DMS53 (cell line): ENCODE measurements around the gene INSIG1.

Experiments
- DNase-seq: peaks from one replicate; lab custom pipeline; 2025; lab: John Stamatoyannopoulos, UW

The INSIG1 gene

DNA sequence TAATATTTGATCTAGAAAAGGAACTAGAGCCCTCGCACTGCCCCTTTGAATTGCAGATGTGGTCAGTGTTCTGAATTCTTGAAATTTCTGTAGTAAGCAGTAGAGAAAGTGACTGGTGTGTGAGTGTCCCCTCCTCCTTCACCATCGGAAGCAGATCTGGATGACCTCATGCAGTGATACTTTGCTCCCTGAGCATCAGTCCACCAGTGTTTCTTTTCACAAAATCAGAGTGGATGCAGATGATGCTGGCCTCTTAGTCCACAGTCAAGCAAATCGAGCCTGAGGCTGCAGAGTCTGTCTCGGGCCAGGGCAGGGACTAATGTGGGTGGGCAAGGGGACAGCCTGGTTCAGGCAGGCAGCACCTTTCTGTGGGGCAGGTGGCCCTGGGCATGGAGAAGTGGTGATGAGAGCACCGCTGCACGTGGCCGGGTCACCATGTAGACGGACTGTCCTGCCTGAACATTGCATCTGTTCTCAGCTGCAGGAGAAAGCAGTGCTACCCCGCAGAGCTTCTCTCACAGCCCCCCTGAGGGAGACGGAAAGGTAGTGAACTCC is 5.4 kb downstream of the INSIG1 start:
- DNase-seq: no peak

DNA sequence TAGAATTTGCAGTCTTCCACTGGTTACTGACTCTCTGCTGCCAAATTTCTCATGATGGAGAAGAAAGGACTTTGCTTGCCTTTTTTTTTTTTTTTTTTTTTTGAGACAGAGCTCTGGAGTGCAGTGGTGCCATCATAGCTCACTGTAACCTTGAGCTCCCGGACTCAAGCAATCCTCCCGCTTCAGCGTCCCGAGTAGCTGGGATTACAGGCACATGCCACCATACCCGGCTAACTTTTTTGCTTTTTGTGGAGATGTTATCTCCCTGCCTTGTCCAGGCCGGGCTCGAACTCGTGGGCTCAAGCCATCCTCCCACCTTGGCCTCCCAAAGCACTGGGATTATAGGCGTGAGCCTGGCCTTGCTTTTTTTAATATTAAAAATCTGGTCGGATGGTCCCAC is 6.2 kb downstream of the INSIG1 start:
- no peak for DNase-seq

DNA sequence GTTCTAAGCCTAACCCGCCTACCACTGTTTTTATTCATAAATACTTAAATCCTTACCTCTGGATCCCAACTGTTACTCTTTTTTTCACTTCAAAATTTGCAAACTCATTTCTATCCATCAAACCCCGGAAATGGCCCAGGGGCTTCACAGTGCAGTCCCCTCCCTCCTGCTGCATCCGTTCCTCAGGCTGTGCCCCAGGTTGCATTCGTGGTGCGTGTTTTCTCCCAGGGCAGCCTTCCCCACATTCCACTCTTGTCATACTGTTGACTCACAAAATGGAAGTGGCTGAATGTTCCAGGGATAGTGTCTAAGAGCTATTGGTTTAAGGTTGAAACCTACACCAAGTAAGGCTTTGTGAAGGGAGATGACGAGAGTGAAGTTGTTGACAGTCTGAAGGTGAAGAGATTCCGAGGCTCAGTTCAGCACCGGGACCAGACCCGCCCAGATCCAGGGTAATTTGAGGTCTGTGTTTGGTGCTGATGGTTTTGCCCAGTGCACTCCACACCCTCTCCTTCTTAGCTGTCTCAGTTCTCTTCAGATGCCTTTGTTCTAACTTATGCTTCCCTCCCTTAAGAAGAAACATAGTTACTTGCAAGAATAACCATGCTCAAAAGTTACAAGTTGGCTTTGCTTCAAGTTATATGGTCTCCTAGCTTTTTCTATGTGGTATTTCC is 7.7 kb downstream of the INSIG1 start:
- DNase-seq: no peak

DNA sequence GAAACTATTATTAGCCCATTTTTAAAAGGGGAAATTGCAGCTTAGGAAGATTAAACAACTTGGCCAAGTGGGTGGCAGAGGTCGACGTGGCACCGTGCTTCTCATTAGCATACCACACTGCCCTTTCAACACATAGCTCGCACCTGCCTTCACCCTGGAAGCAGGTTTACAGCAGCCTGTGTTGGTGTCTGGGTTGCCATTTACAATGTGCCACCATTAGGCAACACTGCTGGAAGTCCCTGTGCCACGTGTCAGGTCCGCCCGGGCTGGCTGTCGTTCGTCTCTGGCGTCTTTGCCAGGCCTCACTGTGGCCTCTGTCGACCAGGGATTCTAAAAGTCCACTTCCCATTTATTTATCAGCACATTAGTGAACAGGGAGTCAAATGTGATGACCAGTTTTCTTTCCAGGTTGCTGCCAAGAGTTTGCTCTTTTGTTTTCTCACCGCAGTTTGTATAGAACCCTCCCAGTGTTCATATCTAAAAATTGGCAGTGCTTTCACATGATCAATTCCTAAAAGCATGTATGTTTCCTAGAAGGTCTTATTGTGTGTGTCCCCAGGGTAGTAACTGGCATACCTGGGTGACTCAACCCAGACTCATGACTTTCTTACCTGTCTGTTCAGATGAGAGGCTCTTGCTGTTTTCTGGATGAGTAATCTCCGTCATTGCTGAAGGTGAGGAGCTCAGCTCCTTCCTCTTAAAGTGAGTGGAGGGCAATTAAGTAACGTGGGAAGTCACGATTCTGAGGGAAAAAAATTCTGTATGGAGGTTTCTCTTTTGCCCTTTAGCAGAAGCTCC is 9.2 kb downstream of the INSIG1 start:
- DNase-seq: no peak

GRCh38 chr7:155308330-155309020 is 10.8 kb downstream of the INSIG1 start:
- no peak for DNase-seq

GRCh38 chr7:155309021-155309338 is 11.3 kb downstream of the INSIG1 start:
- DNase-seq: no peak

- no peak for DNase-seq
Measured at GRCh38 chr7:155310425-155311114, 12.9 kb downstream of the INSIG1 start.

DNA sequence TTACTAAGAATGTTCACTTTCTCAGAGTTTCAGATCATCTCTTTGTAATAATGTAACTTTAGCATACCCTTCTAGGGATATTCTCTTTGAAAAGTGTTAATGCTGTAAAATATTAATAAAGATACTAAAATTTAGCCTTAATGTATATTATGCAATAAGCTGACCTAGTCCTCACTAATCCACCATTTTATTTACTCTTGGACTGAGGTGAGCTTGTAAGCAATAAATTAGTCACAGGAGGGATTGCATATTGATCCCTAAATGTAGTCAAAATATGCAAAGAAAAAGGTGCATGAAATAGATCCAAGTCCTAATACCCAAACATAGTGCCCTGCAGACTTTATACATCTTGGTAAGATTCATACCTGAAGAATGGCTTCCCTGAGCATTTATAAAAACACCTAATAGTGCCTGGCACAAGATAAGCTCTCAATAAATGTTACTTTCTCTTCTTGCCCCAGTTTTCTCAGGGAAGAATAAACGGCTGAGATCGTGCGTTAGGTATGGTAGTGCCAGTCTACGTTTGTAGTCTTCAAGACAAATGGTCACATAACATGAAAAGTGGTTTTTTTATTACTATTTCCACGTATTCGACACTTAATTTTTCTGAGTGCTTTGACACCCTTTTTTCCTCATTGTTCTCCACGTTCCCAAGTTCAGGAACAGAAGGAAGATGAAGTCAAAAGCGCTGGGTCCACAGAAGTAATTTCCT is 14.3 kb downstream of the INSIG1 start:
- no peak for DNase-seq

DNA sequence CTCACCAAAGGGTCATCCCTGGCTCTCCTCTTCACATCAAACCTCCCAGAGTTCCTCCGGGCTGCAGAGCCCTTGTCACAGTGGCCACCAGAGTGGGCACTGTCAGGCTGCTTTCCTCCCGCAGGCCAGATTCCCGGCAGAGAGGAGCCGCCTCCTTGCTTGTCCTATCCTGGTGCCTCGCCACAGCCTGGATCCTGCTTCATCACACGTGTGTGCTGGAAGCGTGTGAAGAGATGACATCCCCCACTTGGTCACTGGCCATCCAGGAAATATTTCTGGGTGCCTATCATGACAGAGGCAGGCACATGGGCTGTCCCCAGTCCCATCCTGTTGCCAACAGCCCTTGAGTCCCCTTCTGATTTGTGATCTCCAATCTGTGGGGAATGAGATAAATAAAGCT is 15.0 kb downstream of the INSIG1 start:
- DNase-seq: no peak

DNA sequence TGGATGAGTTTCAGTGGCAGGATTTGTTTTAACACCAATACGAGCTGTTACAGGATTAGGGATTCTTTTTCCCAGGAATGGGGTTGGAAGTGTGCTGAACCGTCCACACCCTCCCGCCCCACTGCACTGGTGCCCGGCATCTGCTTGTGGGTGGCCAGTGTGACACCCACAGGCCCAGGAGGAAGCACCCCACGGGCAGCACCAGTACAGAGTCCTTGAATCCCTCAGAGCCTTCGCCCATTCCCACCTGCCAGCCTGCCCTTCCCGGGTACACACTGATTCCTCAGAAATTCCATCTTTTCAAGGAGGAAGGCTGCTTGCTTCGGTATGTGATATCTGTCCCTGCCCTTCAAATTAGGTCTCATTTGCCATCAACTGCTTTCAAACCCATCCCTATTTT is 15.4 kb downstream of the INSIG1 start:
- DNase-seq: no peak

- no peak for DNase-seq
Measured at GRCh38 chr7:155315977-155316376, 18.3 kb downstream of the INSIG1 start.

DNA sequence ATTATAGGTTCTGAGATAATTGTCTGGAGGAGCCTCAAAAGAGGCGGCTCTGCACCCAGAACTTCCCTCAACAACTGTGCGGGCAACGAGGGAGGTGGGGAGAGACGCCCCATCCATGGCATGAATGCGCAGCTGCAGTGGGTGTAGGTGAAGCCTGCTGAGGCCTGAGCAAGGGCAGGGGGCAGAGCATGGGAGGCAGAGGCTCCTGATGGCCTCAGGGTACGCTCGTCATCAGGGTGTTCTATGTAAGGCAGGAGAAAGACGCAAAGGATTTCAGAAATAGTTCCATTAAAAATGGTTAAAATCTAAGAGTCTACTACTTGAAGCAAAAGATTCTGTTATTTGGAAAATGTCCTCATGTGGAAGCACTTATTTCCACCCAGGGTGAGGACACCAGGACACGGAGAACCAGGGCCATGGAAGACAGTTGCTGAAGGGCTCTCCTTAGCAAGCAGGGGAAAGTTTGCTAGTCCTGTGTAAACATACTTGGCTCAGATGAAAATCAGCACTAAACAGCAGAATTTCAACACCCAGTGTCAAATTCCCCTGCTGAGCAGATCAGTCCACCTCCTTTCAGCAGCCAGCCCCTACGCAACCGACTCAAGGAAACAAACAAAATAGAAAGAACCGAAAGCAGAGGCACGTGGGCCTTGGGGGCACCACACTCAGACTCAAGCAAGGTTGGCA is 18.9 kb downstream of the INSIG1 start:
- no peak for DNase-seq

DNA sequence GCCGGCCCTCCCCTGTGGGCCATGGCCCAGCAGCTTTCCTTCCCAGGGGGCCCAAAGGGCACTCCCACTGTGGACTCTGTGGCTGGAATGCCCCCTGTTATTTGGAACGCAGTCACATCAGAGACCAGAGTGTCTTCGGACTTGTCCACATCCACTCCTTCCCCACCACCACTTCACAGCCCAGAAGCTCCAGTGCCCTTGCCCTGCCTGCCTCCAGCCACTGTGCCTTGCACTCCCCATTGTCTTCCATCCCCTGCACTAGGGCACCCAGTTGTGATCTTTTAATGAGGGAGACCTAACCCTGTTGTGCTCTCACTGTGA is 19.4 kb downstream of the INSIG1 start:
- DNase-seq: no peak

DNA sequence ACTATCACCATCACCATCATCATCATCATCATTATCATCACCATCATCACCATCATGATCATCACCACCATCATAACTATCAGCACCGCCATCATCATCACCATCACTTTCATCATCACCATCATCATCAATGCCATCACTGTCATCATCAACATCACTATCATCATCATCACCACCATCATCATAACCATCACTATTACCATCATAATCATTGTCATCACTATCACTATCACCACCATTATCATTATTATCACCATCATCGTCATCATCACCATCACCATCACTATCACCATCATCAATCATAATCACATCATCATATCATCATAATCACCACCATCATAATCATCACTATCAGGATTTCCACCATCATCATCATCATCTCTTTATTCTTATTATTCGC is 20.6 kb downstream of the INSIG1 start:
- DNase-seq: no peak

- DNase-seq: peak; percentile 22
Measured at GRCh38 chr7:155322530-155322929, 24.9 kb downstream of the INSIG1 start.

GRCh38 chr7:155323001-155323638 is 25.4 kb downstream of the INSIG1 start:
- no peak for DNase-seq

- no peak for DNase-seq
Measured at GRCh38 chr7:155324012-155324917, 26.6 kb downstream of the INSIG1 start.

DNA sequence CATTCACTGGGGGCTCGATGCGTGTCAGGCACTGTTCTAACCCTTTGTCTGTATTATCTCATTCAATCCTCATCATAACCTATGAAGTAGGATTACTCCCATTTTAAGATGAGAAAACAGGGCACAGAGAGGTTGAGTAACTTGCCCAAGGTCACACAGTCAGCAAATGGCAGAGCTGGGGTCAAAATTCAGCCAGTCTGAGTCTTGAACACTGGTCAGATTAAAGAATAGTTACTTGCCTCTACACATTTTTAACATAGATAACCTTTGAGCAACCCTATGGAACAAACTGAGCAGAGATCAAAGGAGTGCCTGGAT is 27.2 kb downstream of the INSIG1 start:
- no peak for DNase-seq

GRCh38 chr7:155326385-155326784 is 28.7 kb downstream of the INSIG1 start:
- no peak for DNase-seq
